Spleen (tissue), 13 donors: ENCODE measurements around the gene MAP7D3. TPM values are rescaled to one million over a fixed set of nuclear protein-coding genes. Genes with fewer than 3 reads are reported as not detected.
"Not testable (repeated sequence)": the region's sequence is repeated elsewhere in the genome, so short reads cannot be mapped to it uniquely, and the experiment has no call there.

Experiments used
- DNase-seq: peaks from one replicate; pipeline ENCODE4 v3.0.0-alpha.2; 2020
- H3K27ac ChIP-seq, 8 donors: fragments of 200-600 bp; sonication (generic) in 7 of 8; 1 replicate in 4 of 8; 2 replicates in 4 of 8; pipeline versions ENCODE4 v1.5.0 to v1.8.0; 2016 to 2021; ENCODE audit warnings: inconsistent platforms in 4 of 8, mild to moderate bottlenecking in 4 of 8, moderate library complexity in 1 of 8
- H3K27me3 ChIP-seq, 7 donors: fragments of 200-600 bp; sonication (generic) in 6 of 7; replicated peaks in 1 of 7; 1 replicate in 4 of 7; 2 replicates in 3 of 7; pipeline versions ENCODE4 v1.5.0 to v1.8.0; 2016 to 2021; ENCODE audit warnings: inconsistent platforms in 3 of 7, mild to moderate bottlenecking in 1 of 7
- H3K36me3 ChIP-seq, 6 donors: fragments of 200-600 bp; sonication (generic) in 5 of 6; 1 replicate in 4 of 6; 2 replicates in 2 of 6; pipeline versions ENCODE4 v1.5.0 to v1.8.0; 2016 to 2021; ENCODE audit warnings: inconsistent platforms in 2 of 6
- H3K4me1 ChIP-seq, 6 donors: fragments of 200-600 bp; sonication (generic) in 5 of 6; 1 replicate in 3 of 6; 2 replicates in 3 of 6; pipeline versions ENCODE4 v1.5.0 to v1.8.0; 2016 to 2021; ENCODE audit warnings: inconsistent platforms in 3 of 6
- H3K4me3 ChIP-seq, 8 donors: fragments of 200-600 bp; sonication (generic) in 7 of 8; 1 replicate in 4 of 8; 2 replicates in 4 of 8; pipeline versions ENCODE4 v1.5.0 to v1.8.0; 2016 to 2021; ENCODE audit warnings: inconsistent platforms in 4 of 8, mild to moderate bottlenecking in 4 of 8, moderate library complexity in 2 of 8
- H3K9me3 ChIP-seq, 8 donors: fragments of 200-600 bp; sonication (generic) in 7 of 8; 1 replicate in 4 of 8; 2 replicates in 4 of 8; pipeline versions ENCODE4 v1.5.0 to v1.8.0; 2016 to 2021; ENCODE audit warnings: inconsistent platforms in 4 of 8
- CTCF ChIP-seq, 11 experiments: fragments of 200-600 bp in 7 of 11; fragments of 450-650 bp in 4 of 11; sonication (generic) in 4 of 11; IDR thresholded peaks in 8 of 11; conservative IDR thresholded peaks in 3 of 11; 1 replicate in 7 of 11; 2 replicates in 4 of 11; pipeline versions ENCODE4 v1.4.0 to v1.8.0; 2016 to 2021; ENCODE audit warnings: antibody characterized with exemption in 11 of 11, inconsistent platforms in 4 of 11, mild to moderate bottlenecking in 1 of 11
- POLR2A ChIP-seq, 3 donors: fragments of 450-650 bp; IDR thresholded peaks; one replicate each; pipeline ENCODE4 v1.5.1; 2017; ENCODE audit warnings: antibody characterized with exemption in 3 of 3, mild to moderate bottlenecking in 1 of 3
- POLR2AphosphoS5 ChIP-seq, 3 donors: sonication (generic); formaldehyde crosslinking; IDR thresholded peaks; one replicate each; pipeline ENCODE4 v1.5.1; 2017; ENCODE audit warnings: antibody characterized with exemption in 3 of 3
- WGBS, 5 donors: extraction: QIAGEN DNeasy Blood & Tissue Kit in 3 of 5; methylation state at CpG; one replicate each; pipeline versions ENCODE4 v1.1.5 to v1.1.7; 2013 to 2018; 5-methylcytosine and 5-hydroxymethylcytosine counted together
- intact Hi-C: fragments of 100-400 bp; cut with DNase I; formaldehyde crosslinking; loops from one replicate; pipeline ENCODE4 v1.15.0; 2023; ENCODE audit warnings: low total_unique reads
- long read RNA-seq, 2 donors: transcript quantifications; one replicate each; lab custom pipeline, GENCODE V29; 2026
- polyA plus RNA-seq, 3 donors: library from polyadenylated mRNA; stranded (reverse); fragments of 200-250 nt; gene quantifications; one replicate each; pipeline ENCODE4 v1.2.1, GENCODE V29; 2013
- total RNA-seq, 7 donors: library from RNA; depleted of rRNA in 3 of 7; stranded (reverse); fragments of >200 nt in 3 of 7; fragmentation: NEBNext Ultra II Directional in 4 of 7; extraction: Animal tissue kit (Norgen Biotek cat#: 25700) in 4 of 7; gene quantifications; one replicate each; pipeline versions ENCODE4 v1.1.0 to v1.2.1, GENCODE V29; 2016 to 2021
- donor health status: healthy with polysubstance abuse.
- donor health status: DM: no; HTN: no; CAD: no; lungs with moderate emphysema.
- donor health status: DM: no; HTN: no; CAD: no.
- donor health status: Bipolar disorder and iron deficiency.
- donor health status: healthy.
- donor health status: DM: no; HTN: no; CAD: no.
- donor health status: DM: yes; HTN: yes; CAD: no.

MAP7D3 gene
- total RNA-seq = 10 to 100 TPM; 11.3 to 17.6 (median 13.1) TPM
- polyA plus RNA-seq = 10 to 100 TPM in 1 of 3 donors, 1 to 10 TPM in 2; 7.4 to 10.2 (median 8.7) TPM
- long read RNA-seq, donor 1, full-length matches to known transcripts = 2 of 2 reads
- long read RNA-seq, donor 1, partial matches to known transcripts = 0 of 2 reads
- long read RNA-seq, donor 1, other reads (novel, unspliced or antisense) = 0 of 2 reads
- long read RNA-seq, donor 2 = 0 reads

- TF ChIP-seq POLR2AphosphoS5 (IDR thresholded peaks at IDR 0.05) (peak; percentile 65 to 86 (median 85)), POLR2A (IDR thresholded peaks at IDR 0.05) (no peak)
- Histone ChIP-seq H3K4me3 (peak within 1 kb of the TSS; percentile 54 to 86 (median 64)), H3K4me1 (peaks cover 0 to 15% (median 8%) of the 10 kb centered on the region in 6 donors), H3K27ac (peak within 1 kb of the TSS in 7 of 8 donors; percentile 70 to 88 (median 80)), H3K9me3 (no peaks in the 10 kb centered on the region), H3K27me3 (peaks cover 0 to 10% (median 0%) of the 10 kb centered on the region in 7 donors), H3K36me3 (no peaks in the 10 kb centered on the region)
- intact Hi-C loops = no loop called here
- WGBS, 5 donors = 1 to 32% (median 9%) methylated on average over 5 to 73 of the region's 73 CpGs
- peak; percentile 93 for DNase-seq
Measured at GRCh38 chrX:136251041-136251991, at the start of gene MAP7D3. Gene MAP7D3, minus strand, starts transcription at chrX:136251400. Its CDS starts 42 bp downstream, at chrX:136251358.

- H3K27me3 ChIP-seq, H3K27ac ChIP-seq, H3K9me3 ChIP-seq, intact Hi-C loops, DNase-seq, H3K4me3 ChIP-seq, H3K36me3 ChIP-seq, H3K4me1 ChIP-seq: not testable (repeated sequence)
- 90 to 96% (median 94%) methylated on average over 3 to 4 of the region's 4 CpGs for WGBS, 5 donors
Measured at GRCh38 chrX:136300721-136301120, 49.5 kb upstream of the MAP7D3 start, which contains the start of gene ADGRG4. Gene ADGRG4, plus strand, starts transcription at chrX:136300963. Its CDS starts 7,815 bp downstream, at chrX:136308778.

- no peaks in the 10 kb centered on the region for H3K27me3 ChIP-seq
- no peaks in the 10 kb centered on the region for H3K36me3 ChIP-seq
- H3K4me3 ChIP-seq = no peak overlapping the region
- H3K4me1 ChIP-seq = no peaks in the 10 kb centered on the region
- WGBS, 5 donors = 82 to 95% (median 91%) methylated on average over 8 of the region's 8 CpGs
- DNase-seq = no peak
- no peaks in the 10 kb centered on the region for H3K9me3 ChIP-seq
- H3K27ac ChIP-seq = no peak overlapping the region
- intact Hi-C loops = no loop called here
- TF ChIP-seq POLR2A (IDR thresholded peaks at IDR 0.05) = no peak
- no peak for TF ChIP-seq CTCF (IDR thresholded peaks at IDR 0.05 in 8 of 11, conservative IDR thresholded peaks at IDR 0.05 in 3 of 11)
- TF ChIP-seq POLR2AphosphoS5 (IDR thresholded peaks at IDR 0.05) = no peak
Measured at GRCh38 chrX:136295380-136295779, 44.2 kb upstream of the MAP7D3 start.

- no peaks in the 10 kb centered on the region for H3K9me3 ChIP-seq
- intact Hi-C loops = no loop called here
- no peak overlapping the region for H3K27ac ChIP-seq
- no peak for DNase-seq
- no peak for TF ChIP-seq POLR2AphosphoS5 (IDR thresholded peaks at IDR 0.05)
- TF ChIP-seq CTCF (IDR thresholded peaks at IDR 0.05 in 8 of 11, conservative IDR thresholded peaks at IDR 0.05 in 3 of 11) = no peak
- no peak for TF ChIP-seq POLR2A (IDR thresholded peaks at IDR 0.05)
- 55 to 86% (median 73%) methylated on average over 2 of the region's 2 CpGs for WGBS, 5 donors
- H3K27me3 ChIP-seq = no peaks in the 10 kb centered on the region
- no peak overlapping the region for H3K4me3 ChIP-seq
- H3K36me3 ChIP-seq = no peaks in the 10 kb centered on the region
- no peaks in the 10 kb centered on the region for H3K4me1 ChIP-seq
Measured at GRCh38 chrX:136292656-136293055, 41.5 kb upstream of the MAP7D3 start.

GRCh38 chrX:136291824-136292223 is 40.6 kb upstream of the MAP7D3 start:
- Histone ChIP-seq H3K27me3 (no peaks in the 10 kb centered on the region), H3K9me3 (no peaks in the 10 kb centered on the region), H3K4me1 (no peaks in the 10 kb centered on the region), H3K4me3 (no peak overlapping the region), H3K27ac (no peak overlapping the region), H3K36me3 (no peaks in the 10 kb centered on the region)
- DNase-seq = no peak
- intact Hi-C loops = no loop called here
- 59 to 83% (median 67%) methylated on average over 2 of the region's 2 CpGs for WGBS, 5 donors
- no peak for TF ChIP-seq POLR2AphosphoS5 (IDR thresholded peaks at IDR 0.05)
- TF ChIP-seq CTCF (IDR thresholded peaks at IDR 0.05 in 8 of 11, conservative IDR thresholded peaks at IDR 0.05 in 3 of 11) = no peak
- no peak for TF ChIP-seq POLR2A (IDR thresholded peaks at IDR 0.05)

- H3K27me3 ChIP-seq, H3K9me3 ChIP-seq, H3K27ac ChIP-seq, intact Hi-C loops, H3K4me3 ChIP-seq, H3K36me3 ChIP-seq, DNase-seq, H3K4me1 ChIP-seq: not testable (repeated sequence)
- 74 to 97% (median 91%) methylated on average over 5 of the region's 5 CpGs for WGBS, 5 donors
Measured at GRCh38 chrX:136286375-136286774, 35.2 kb upstream of the MAP7D3 start.
